ENCODE results near the gene LRAT.
A peak's percentile ranks its signal among the peaks of the same experiment; 100 is the strongest.

Gene LRAT

GRCh38 chr4:154740462-154740861, 3.3 kb upstream of the LRAT start:
- H3K4me3 Mint-ChIP-seq, result no peak overlapping the region
- peaks cover 26% of the 10 kb centered on the region for H3K4me1 Mint-ChIP-seq
- no peaks in the 10 kb centered on the region for H3K36me3 Mint-ChIP-seq
- H3K27me3 Mint-ChIP-seq, result peaks cover 40% of the 10 kb centered on the region
- no peaks in the 10 kb centered on the region for H3K9me3 Mint-ChIP-seq
- no peak overlapping the region for H3K27ac Mint-ChIP-seq

GRCh38 chr4:154741131-154741665, 2.6 kb upstream of the LRAT start:
- Mint-ChIP-seq H3K4me1 (peaks cover 26% of the 10 kb centered on the region), H3K9me3 (peaks cover under 1% of the 10 kb centered on the region), H3K4me3 (no peak overlapping the region), H3K36me3 (no peaks in the 10 kb centered on the region), H3K27ac (no peak overlapping the region), H3K27me3 (peaks cover 45% of the 10 kb centered on the region)

GRCh38 chr4:154741922-154742850, 1.6 kb upstream of the LRAT start:
- Mint-ChIP-seq H3K36me3 (no peaks in the 10 kb centered on the region), H3K27me3 (peaks cover 50% of the 10 kb centered on the region), H3K4me3 (peak overlapping the region; percentile 39), H3K27ac (no peak overlapping the region), H3K9me3 (peaks cover 5% of the 10 kb centered on the region), H3K4me1 (peaks cover 26% of the 10 kb centered on the region)

GRCh38 chr4:154744341-154744926, 634 bp downstream of the LRAT start:
- peak overlapping the region; percentile 89 for H3K4me3 Mint-ChIP-seq
- H3K27ac Mint-ChIP-seq, result peak overlapping the region; percentile 17
- peaks cover 52% of the 10 kb centered on the region for H3K27me3 Mint-ChIP-seq
- peaks cover 5% of the 10 kb centered on the region for H3K9me3 Mint-ChIP-seq
- no peaks in the 10 kb centered on the region for H3K36me3 Mint-ChIP-seq
- peaks cover 26% of the 10 kb centered on the region for H3K4me1 Mint-ChIP-seq

GRCh38 chr4:154757713-154758112, 13.9 kb downstream of the LRAT start:
- no peak overlapping the region for H3K27ac Mint-ChIP-seq
- H3K4me1 Mint-ChIP-seq, result no peaks in the 10 kb centered on the region
- H3K27me3 Mint-ChIP-seq, result peaks cover 5% of the 10 kb centered on the region
- H3K36me3 Mint-ChIP-seq, result no peaks in the 10 kb centered on the region
- no peaks in the 10 kb centered on the region for H3K9me3 Mint-ChIP-seq
- no peak overlapping the region for H3K4me3 Mint-ChIP-seq

GRCh38 chr4:154760895-154761294, 17.1 kb downstream of the LRAT start:
- Mint-ChIP-seq H3K27me3 (peaks cover 5% of the 10 kb centered on the region), H3K4me1 (no peaks in the 10 kb centered on the region), H3K36me3 (no peaks in the 10 kb centered on the region), H3K27ac (no peak overlapping the region), H3K9me3 (no peaks in the 10 kb centered on the region), H3K4me3 (no peak overlapping the region)

- Mint-ChIP-seq H3K4me1 (no peaks in the 10 kb centered on the region), H3K27ac (no peak overlapping the region), H3K4me3 (no peak overlapping the region), H3K9me3 (peaks cover 4% of the 10 kb centered on the region), H3K27me3 (peaks cover 5% of the 10 kb centered on the region), H3K36me3 (no peaks in the 10 kb centered on the region)
Measured at GRCh38 chr4:154778264-154778663, 34.5 kb downstream of the LRAT start.

GRCh38 chr4:154779362-154779947, 35.7 kb downstream of the LRAT start:
- Mint-ChIP-seq H3K9me3 (peaks cover 4% of the 10 kb centered on the region), H3K36me3 (no peaks in the 10 kb centered on the region), H3K27me3 (peaks cover 5% of the 10 kb centered on the region), H3K27ac (no peak overlapping the region), H3K4me3 (no peak overlapping the region), H3K4me1 (no peaks in the 10 kb centered on the region)

GRCh38 chr4:154781126-154781982, 37.6 kb downstream of the LRAT start, which contains the start of gene RBM46:
Gene RBM46, plus strand, starts transcription at chr4:154781272. Its CDS starts 15,481 bp downstream, at chr4:154796753.
- H3K36me3 Mint-ChIP-seq, result no peaks in the 10 kb centered on the region
- peaks cover 5% of the 10 kb centered on the region for H3K27me3 Mint-ChIP-seq
- H3K9me3 Mint-ChIP-seq, result peaks cover 4% of the 10 kb centered on the region
- no peak within 1 kb of the TSS for H3K27ac Mint-ChIP-seq
- H3K4me3 Mint-ChIP-seq, result no peak within 1 kb of the TSS
- no peaks in the 10 kb centered on the region for H3K4me1 Mint-ChIP-seq

GRCh38 chr4:154781983-154782293, 38.1 kb downstream of the LRAT start:
- no peaks in the 10 kb centered on the region for H3K36me3 Mint-ChIP-seq
- H3K4me1 Mint-ChIP-seq, result no peaks in the 10 kb centered on the region
- peaks cover 5% of the 10 kb centered on the region for H3K27me3 Mint-ChIP-seq
- H3K27ac Mint-ChIP-seq, result no peak overlapping the region
- H3K9me3 Mint-ChIP-seq, result peaks cover 4% of the 10 kb centered on the region
- H3K4me3 Mint-ChIP-seq, result no peak overlapping the region

All from activated naive CD4-positive, alpha-beta T cell treated with anti-CD3 and anti-CD28 coated beads, Interleukin-2, amount 50 U/mL, for 24 hours (primary cell).